Gastroesophageal sphincter (tissue), 3 donors: Measurements from ENCODE around the gene LYRM4.

Source experiments
- CTCF ChIP-seq, 4 experiments: fragments of 200-600 bp in 2 of 4; fragments of 450-650 bp in 2 of 4; sonication (generic) in 1 of 4; IDR thresholded peaks; one replicate each; pipeline ENCODE4 v1.5.1; 2017 to 2019; ENCODE audit warnings: antibody characterized with exemption in 4 of 4, mild to moderate bottlenecking in 2 of 4, moderate library complexity in 2 of 4
- EP300 ChIP-seq: sonication (generic); formaldehyde crosslinking; IDR thresholded peaks from one replicate; pipeline ENCODE4 v1.6.1; 2017; ENCODE audit warnings: antibody characterized with exemption, mild to moderate bottlenecking
- POLR2A ChIP-seq, 2 donors: fragments of 450-650 bp; IDR thresholded peaks; one replicate each; pipeline ENCODE4 v1.6.1; 2017; ENCODE audit warnings: antibody characterized with exemption in 2 of 2, mild to moderate bottlenecking in 2 of 2, moderate library complexity in 1 of 2
- POLR2AphosphoS5 ChIP-seq: sonication (generic); formaldehyde crosslinking; IDR thresholded peaks from one replicate; pipeline ENCODE4 v1.6.1; 2017; ENCODE audit warnings: antibody characterized with exemption

DNA sequence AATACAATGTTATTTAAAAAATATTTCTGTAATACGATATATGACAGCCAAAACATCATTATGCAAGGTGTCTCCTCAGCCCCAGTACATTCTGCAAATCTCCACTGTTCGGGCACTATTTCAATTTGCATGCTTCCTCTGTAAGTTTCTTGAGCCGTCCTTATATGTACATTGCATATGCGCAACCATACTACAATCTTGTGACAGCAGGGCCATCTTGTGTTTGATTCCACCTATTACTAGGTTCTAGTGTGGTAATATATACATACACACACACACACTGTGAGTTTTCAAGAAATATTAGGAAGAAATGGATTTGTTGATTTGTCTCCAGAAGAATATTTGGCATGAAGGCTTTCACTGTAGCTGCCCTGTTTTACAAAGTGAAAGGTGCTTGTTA lies 9.8 kb downstream of the LYRM4 start:
- TF ChIP-seq CTCF (IDR thresholded peaks at IDR 0.05) = no peak
- TF ChIP-seq POLR2A (IDR thresholded peaks at IDR 0.05) = no peak
- TF ChIP-seq POLR2AphosphoS5 = no peak
- no peak for TF ChIP-seq EP300
